NCI-H748 treated with DMSO at 0.1 percent for 48 hours (cell line): ENCODE results near the gene CLTCL1.

ENCODE experiments used
- DNase-seq: peaks from one replicate; lab custom pipeline; 2025; lab: John Stamatoyannopoulos, UW

CLTCL1 gene

GRCh38 chr22:19131685-19132015, 159.9 kb downstream of the CLTCL1 start:
- no peak for DNase-seq

GRCh38 chr22:19130959-19131684, 160.4 kb downstream of the CLTCL1 start, which contains the start of gene TSSK2:
Gene TSSK2, plus strand, starts transcription at chr22:19131308. Its CDS starts 92 bp downstream, at chr22:19131400.
- DNase-seq = no peak

- no peak for DNase-seq
Observed at GRCh38 chr22:19129871-19130270, 161.6 kb downstream of the CLTCL1 start.
